OCI-M1 (cell line): Measurements from ENCODE around the gene CADPS.

ENCODE experiments used
- DNase-seq: peaks from one replicate; lab custom pipeline; 2025; lab: John Stamatoyannopoulos, UW

Gene CADPS

GRCh38 chr3:62686503-62687294 lies 188.5 kb downstream of the CADPS start:
- DNase-seq = no peak

GRCh38 chr3:62682826-62683225 lies 192.4 kb downstream of the CADPS start:
- DNase-seq = no peak

DNA sequence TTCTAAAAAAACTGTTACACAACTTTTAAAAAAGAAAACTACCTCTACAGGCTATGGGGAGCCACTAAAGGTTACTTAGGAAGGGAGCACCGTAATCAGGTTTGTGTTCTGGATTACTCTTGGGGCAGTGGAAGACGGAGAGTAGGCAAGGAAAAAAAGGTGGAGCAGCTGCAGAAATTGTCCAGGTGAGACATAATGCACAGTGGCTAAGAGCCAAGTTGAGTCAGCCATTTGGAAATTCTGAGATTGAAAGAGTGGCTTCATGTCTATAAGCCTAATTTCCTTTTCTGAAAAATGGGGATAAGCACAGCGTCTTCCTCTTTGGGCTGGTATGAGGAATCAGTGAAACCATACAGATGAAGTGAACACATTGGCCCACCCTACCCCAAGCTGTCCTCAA lies 195.2 kb downstream of the CADPS start:
- no peak for DNase-seq

GRCh38 chr3:62678841-62679240 lies 196.4 kb downstream of the CADPS start:
- DNase-seq = no peak

DNA sequence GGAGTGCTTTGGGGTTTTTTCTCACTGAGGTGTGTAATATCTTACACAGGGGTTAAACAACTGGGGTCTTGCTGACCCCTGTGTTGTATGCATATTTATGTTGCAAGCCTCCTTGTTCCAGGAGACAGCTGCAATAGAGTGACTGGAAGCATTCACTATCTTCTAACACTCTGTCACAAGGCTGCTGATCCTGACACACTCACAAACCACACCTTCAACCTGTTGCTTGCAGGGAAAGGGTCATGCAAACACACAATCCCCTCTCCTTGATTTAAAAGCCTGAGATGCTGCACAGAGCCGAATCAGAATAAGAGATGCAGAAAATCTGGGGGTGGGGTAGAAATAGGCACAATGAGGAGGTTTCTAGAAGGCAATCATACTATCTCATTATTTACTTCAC lies 197.3 kb downstream of the CADPS start:
- DNase-seq = no peak

- DNase-seq = no peak
Observed at GRCh38 chr3:62676689-62677271, 198.4 kb downstream of the CADPS start.

DNA sequence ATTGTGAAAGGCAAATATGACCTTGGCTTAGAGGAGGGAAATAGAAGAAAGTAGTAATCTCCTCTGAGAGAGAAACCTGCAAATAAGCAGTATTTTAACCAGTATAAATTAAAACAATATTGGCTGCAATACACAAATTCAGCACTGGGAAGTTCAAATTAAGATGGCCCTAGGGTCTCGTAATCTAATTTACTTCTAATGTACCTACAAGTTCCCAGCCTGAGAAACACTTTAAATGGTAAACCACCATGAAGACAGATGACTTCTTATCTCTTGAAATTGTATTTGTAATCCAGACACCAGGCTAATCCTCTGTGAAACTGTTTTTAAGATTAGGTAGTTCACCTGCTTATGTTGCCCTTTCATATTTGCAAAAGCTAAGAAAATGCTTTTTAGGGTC lies 199.7 kb downstream of the CADPS start:
- no peak for DNase-seq

DNA sequence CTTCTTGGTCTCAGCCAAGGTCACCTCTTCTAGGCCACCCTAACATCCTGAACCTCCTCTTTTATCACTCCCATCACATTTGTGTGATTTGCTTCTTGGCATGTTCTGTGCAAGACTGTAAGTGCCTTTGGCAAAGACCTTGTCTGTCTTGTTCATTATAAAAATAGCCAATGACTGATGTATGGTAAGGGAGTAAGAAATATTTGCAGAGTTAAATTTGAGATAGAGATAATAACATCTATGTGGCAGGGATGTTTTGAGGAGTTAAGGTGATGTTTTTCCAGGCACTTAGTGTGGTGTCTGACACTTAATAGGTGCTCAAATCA lies 202.3 kb downstream of the CADPS start:
- DNase-seq = no peak

DNA sequence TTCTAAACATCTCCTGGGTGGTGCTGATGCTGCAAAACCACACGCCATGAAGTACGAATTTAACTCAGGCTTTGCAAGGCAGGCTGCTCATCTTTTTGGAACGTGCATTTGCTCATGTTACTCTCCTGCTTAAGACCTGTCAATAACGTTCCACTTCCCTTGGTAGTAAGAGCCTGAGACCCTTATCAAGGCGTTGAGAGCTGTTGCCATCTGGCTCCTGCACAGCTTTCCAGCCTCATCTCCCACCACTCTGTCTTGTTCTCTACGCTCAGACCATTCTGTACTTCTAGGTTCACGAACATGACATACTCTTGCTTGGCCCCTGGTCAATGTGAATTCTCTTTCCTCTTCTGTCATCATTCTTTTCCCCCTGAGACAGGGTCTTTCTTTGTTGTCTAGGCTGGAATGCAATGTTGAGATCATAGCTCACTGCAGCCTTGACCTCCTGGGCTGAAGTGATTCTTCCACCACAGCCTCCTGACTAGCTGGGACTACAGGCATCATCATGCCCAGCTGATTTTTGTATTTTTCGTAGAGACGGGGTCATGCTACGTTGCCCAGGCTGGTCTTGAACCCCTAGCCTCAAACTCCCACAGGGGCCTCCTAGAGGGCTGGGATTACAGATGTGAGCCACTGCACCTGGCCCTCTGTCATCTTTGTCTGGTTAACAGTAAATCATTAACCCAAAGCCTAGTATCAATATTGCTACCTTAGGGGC lies 202.8 kb downstream of the CADPS start:
- no peak for DNase-seq

GRCh38 chr3:62670351-62670750 lies 204.9 kb downstream of the CADPS start:
- DNase-seq = no peak

DNA sequence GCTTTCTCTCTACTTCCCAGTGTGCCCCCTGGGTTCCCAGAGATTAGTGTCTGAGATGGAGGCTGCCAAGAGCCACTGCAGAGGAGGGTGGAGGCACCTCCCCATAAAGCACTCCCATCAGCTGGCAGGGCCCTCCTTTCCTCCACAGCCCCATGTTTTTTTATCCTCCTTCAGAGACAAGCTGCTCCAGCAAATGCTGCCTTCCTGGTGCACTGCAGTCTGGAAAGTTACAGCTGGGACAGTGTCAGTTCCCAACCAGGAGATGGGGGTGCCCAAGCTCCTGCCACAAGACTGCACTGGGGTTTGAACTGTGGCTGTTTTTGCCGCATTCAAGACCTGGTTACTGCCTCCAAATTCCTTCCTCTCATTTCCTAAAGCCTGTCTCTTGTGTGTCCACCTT lies 206.1 kb downstream of the CADPS start:
- DNase-seq = no peak

GRCh38 chr3:62667714-62668113 lies 207.5 kb downstream of the CADPS start:
- no peak for DNase-seq

DNA sequence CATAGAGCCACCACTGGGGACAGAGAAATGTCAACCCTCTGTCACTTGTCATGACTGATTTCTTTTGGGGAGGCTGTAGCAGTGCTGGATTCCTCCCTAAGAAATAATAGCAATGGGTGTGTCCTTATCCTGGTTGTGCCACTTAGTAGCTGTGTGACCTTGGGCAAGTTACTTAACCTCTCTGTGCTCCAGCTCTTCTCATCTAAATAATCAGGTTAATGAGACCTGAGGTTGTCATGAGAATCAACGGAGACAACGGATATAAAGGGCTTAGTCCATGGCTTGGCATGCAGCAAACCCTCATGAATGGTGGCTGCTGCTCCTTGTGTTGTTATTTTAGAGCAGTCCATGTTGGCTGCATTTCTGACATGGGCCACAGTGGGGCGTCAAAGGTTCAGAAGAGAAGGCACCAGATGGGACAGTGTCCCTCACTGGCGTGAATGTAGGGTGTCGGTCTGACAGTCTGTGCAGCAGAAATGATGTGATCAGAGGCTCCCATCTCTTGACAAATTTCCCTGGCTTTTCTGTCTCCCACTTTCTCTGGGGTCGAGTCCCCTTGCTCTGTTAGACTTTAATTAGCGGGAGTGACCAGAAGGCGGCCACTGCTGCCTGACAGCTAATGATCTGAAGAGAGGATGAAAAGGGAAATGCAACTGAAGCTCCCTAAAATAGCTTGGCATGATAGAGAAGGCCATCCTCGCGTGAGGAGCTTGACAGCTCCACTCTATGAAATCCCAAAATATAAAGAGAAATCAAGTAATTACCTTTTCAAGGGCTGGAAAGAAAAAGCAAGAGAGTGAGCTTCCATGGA lies 209.4 kb downstream of the CADPS start:
- DNase-seq = peak; percentile 67

DNA sequence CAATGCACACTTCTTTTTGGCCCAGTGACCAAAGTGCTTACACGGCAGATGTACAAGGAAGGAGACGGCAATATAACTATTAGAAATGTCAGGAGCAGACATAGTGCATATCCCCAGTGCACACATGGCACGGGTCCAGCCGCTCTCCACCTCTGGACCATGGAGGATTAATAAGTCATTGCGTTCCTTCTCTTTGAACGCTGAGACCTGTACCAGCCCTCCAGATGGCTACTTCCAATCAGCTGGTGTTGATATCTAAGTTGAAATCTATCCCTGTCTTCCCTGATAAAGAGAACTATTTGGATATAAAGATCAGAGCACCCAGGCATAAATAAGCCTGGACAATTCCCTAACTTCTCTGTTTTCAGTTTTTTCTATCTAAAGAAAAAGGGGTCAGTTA lies 212.5 kb downstream of the CADPS start:
- no peak for DNase-seq

DNA sequence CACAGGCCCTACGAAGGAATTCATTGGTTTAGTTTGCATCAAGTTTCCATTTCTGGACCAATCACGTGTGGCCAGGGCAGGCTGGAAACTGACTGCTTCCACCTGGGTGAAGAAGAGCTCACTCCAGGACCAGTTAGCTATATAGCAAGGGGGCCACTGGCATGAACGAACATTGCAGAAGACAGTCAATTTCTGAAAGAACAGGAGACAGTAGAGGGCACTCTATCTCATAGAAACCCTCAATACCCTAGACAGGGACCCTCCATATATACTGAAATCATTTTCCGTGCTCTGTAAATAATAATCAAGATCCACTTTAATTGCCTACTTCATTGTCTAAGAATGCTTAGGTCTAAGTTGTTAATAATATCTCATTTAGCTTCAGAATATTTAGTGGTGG lies 215.6 kb downstream of the CADPS start:
- DNase-seq = no peak

DNA sequence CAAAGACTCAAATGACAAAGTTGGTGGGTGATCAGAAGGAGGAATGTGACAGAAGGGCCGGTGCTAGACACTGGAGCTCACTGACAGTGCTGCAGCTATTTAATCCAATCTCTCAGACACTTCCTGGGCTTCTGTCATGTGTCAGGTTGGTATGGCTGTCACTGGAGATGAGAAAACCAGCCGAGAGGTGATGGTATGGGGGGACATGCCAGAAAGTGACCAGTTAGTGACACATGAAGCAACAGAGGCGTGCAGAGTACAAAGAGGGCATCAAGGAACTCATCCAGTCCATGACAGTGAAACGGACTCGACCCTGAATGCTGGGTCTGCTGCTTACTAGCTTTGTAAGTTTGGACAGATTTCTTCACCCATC lies 219.5 kb downstream of the CADPS start:
- DNase-seq = no peak

DNA sequence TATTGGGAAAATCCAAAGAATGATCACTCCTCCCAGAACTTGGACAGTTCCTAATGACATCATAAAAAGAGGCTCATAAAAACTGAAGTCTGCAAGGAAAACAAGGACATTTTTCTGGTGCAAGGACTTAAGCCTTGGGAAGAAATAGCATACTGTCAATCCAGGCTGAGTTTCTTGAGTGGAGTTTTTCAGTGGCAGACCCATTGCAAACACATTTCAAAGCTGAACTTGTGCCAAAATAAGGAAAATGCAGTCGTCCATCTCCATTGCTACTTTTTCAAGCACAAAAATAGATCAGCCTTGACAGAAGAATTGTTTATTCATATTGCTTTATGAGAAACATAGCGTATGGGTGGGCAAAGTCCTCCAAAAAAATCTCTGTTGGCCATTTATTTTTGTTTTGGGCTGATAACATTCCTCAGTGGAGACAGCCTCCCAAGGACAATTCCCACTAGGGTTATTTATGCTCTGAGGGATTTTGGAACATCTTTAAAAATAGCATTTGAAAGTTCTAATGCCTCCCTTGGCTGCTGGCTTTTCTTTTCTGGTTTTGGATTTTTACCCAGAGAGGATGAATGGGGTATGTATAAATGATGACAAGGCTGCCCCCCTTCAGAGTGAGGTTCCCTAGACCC lies 220.0 kb downstream of the CADPS start:
- no peak for DNase-seq

DNA sequence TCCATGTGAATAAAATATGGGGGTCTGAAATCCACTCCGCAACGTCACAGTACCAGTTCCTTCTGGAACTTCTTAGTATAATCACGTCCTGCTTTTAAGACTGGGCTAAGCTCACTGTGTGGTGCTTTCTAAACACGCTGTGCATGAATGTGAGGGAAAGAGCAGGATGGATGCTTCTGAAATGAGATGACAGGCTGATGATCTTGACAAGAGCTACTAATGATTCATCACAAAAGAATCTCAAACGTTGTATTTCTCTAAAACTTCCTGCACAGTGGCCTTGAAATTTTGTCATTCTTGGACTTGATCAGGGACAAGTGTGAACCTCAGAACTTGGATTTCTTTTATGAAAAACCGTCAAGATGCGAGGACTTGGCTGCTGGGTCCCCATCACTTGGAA lies 221.4 kb downstream of the CADPS start:
- no peak for DNase-seq

DNA sequence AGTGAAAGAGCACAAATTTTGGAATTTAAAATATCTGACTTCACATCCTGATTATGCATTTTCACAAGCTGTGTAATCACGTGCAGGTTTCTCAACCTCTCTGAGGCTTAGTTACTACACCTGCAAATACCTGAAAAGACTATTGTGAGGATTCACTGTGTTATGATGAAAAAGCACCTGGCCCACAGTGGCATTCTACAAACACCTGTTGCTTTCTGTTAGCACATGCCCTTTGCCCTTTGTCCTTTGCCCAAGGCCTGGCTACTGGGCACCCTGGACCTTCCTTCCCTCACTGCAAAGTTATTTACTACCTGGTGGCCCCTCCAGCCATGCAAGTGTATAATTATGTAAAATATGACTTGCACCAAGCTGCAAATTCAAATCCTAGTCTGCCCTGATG lies 227.5 kb downstream of the CADPS start:
- DNase-seq = no peak

GRCh38 chr3:62644493-62644892 lies 230.7 kb downstream of the CADPS start:
- DNase-seq = no peak

DNA sequence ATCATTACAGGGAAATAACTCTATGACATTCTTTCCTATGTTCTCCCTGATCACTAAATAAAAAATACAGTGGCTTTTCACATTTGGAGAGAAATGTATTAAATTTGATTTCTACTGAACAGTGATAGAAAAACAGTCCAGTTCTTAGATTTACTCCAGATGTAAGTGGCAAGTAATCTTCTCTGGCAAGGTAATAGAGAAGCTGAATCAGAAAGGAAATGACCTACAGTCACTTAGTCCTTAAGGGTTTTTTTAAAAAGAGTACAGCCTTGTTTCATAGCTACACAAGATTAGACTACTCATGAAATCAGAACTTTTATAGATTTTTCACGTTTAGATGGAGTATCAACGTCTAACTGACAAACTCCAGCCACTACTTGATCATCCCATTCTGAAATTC lies 236.9 kb downstream of the CADPS start:
- no peak for DNase-seq

DNA sequence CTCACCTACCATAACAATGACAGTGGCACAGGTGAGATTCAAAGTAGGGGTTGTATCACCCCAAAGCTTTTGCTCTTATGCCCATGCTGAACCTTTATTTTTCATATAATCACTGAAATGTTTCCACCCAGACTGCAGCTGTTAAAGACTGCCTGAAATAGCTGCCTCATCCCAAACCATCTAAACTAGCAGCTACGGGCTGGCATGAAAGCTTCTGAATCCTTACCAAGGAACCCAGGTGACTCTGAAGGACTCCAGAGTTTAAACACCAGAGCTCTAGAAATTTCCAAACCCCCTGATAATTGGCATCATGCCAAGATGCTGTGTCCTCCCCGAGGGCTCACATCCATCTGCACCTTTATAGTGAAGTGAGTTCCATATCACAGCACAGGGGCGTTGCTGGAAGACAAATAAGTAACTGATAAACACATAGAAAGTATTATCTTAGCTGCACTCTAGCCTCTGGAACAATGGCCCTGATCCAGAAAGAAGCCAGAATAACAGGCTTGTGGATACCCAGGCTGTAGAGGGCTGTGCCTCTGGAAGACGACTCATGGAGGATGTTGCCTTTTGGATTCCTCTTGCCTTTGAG lies 238.9 kb downstream of the CADPS start:
- no peak for DNase-seq
